H1 (cell line): ENCODE measurements around the gene APOOL. TPM values are rescaled to one million over a fixed set of nuclear protein-coding genes. Genes with fewer than 3 reads are reported as not detected.

Experiments
- CTCF ChIA-PET: fragments of 300-600 bp; sonication (Branson Sonifier 250); formaldehyde crosslinking; loops from one replicate; lab custom pipeline; 2021; ENCODE audit not compliant: partially characterized antibody; lab: Charles Lee
- POLR2A ChIA-PET: fragments of 300-600 bp; sonication (Branson Sonifier 250); formaldehyde crosslinking; loops from one replicate; lab custom pipeline; 2021; ENCODE audit warnings: inconsistent platforms; ENCODE audit not compliant: partially characterized antibody; lab: Charles Lee
- DNase-seq, 2 experiments: peaks; one replicate each; pipeline versions ENCODE4 v3.0.0 to v3.0.0-alpha.2; 2010 to 2022; ENCODE audit warnings: low spot score in 2 of 2, low read depth in 1 of 2, mixed read lengths in 1 of 2
- FAIRE-seq: peaks from 2 replicates; lab custom pipeline; 2011; peaks lifted over from hg19 to GRCh38; lab: Jason Lieb, UNC
- H2AFZ ChIP-seq: 2 replicates; pipeline ENCODE4 v1.8.1; 2012; ENCODE audit warnings: low read length, inconsistent platforms
- H2AK5ac ChIP-seq: 2 replicates; pipeline ENCODE4 v1.6.1; 2013; ENCODE audit warnings: low read depth, low read length
- H2BK120ac ChIP-seq: replicated peaks from 2 replicates; pipeline ENCODE3; 2013; ENCODE audit warnings: low read depth, low read length, inconsistent platforms
- H2BK12ac ChIP-seq: 2 replicates; pipeline ENCODE4 v1.6.1; 2013; ENCODE audit warnings: low read depth, low read length
- H2BK15ac ChIP-seq: 2 replicates; pipeline ENCODE4 v1.6.1; 2013; ENCODE audit warnings: low read length
- H2BK20ac ChIP-seq: 2 replicates; pipeline ENCODE4 v1.6.1; 2013; ENCODE audit warnings: low read length
- H2BK5ac ChIP-seq: 2 replicates; pipeline ENCODE4 v1.6.1; 2013; ENCODE audit warnings: low read depth, low read length
- H3K14ac ChIP-seq: 2 replicates; pipeline ENCODE4 v1.6.1; 2013; ENCODE audit warnings: inconsistent platforms; ENCODE audit not compliant: insufficient read length
- H3K18ac ChIP-seq: 2 replicates; pipeline ENCODE4 v1.6.1; 2013; ENCODE audit warnings: low read length; ENCODE audit errors: extremely low read depth
- H3K23ac ChIP-seq: 2 replicates; pipeline ENCODE4 v1.6.1; 2013; ENCODE audit warnings: inconsistent platforms; ENCODE audit not compliant: insufficient read length
- H3K23me2 ChIP-seq: 2 replicates; pipeline ENCODE4 v1.6.1; 2013; ENCODE audit warnings: low read depth, low read length
- H3K27ac ChIP-seq: 2 replicates; pipeline ENCODE4 v1.6.1; 2011; ENCODE audit warnings: low read depth, low read length, inconsistent platforms
- H3K27me3 ChIP-seq, 4 experiments: replicated peaks in 1 of 4; 1 replicate in 1 of 4; 2 replicates in 3 of 4; pipeline versions ENCODE4 v1.6.1 to v1.8.1; 2011 to 2013; ENCODE audit warnings: low read length in 3 of 4, mild to moderate bottlenecking in 3 of 4, inconsistent platforms in 2 of 4, mixed read lengths in 2 of 4, moderate library complexity in 1 of 4; ENCODE audit not compliant: control insufficient read depth in 3 of 4, insufficient read depth in 3 of 4; ENCODE audit errors: extremely low read depth in 1 of 4
- H3K36me3 ChIP-seq, 4 experiments: 2 replicates each; pipeline versions ENCODE4 v1.6.1 to v1.8.1; 2011 to 2013; ENCODE audit warnings: mild to moderate bottlenecking in 4 of 4, low read length in 3 of 4, moderate library complexity in 2 of 4, control low read depth in 1 of 4, inconsistent platforms in 1 of 4; ENCODE audit not compliant: insufficient read depth in 4 of 4, control insufficient read depth in 2 of 4
- H3K4ac ChIP-seq: replicated peaks from 2 replicates; pipeline ENCODE3; 2013; ENCODE audit warnings: low read length, low read depth, mixed read lengths, inconsistent platforms; ENCODE audit not compliant: insufficient read length
- H3K4me1 ChIP-seq, 4 experiments: replicated peaks in 1 of 4; 1 replicate in 1 of 4; 2 replicates in 3 of 4; pipeline versions ENCODE4 v1.6.1 to v1.8.1; 2011 to 2013; ENCODE audit warnings: low read length in 3 of 4, inconsistent platforms in 2 of 4, mixed read lengths in 1 of 4; ENCODE audit not compliant: insufficient read depth in 4 of 4, control insufficient read depth in 3 of 4
- H3K4me2 ChIP-seq, 2 experiments: 2 replicates each; pipeline versions ENCODE4 v1.6.1 to v1.8.1; 2011 to 2013; ENCODE audit warnings: low read depth in 2 of 2, low read length in 2 of 2, control low read depth in 1 of 2, inconsistent platforms in 1 of 2, mild to moderate bottlenecking in 1 of 2; ENCODE audit not compliant: insufficient read depth in 1 of 2
- H3K4me3 ChIP-seq, 4 experiments: fragments of 200-600, 300-600 bp in 1 of 4; sonication (generic), shearing (Covaris generic), sonication (Bioruptor Twin) in 1 of 4; 2 replicates each; pipeline versions ENCODE4 v1.5.1 to v1.8.1; 2011 to 2016; ENCODE audit warnings: low read length in 4 of 4, low read depth in 3 of 4, control low read depth in 2 of 4, inconsistent platforms in 2 of 4, mild to moderate bottlenecking in 2 of 4, mixed read lengths in 1 of 4, moderate library complexity in 1 of 4; ENCODE audit not compliant: insufficient read depth in 2 of 4; ENCODE audit errors: extremely low read depth in 1 of 4
- H3K56ac ChIP-seq: replicated peaks from 2 replicates; pipeline ENCODE3; 2013; ENCODE audit warnings: low read depth, mild to moderate bottlenecking, mixed read lengths, low read length, inconsistent platforms; ENCODE audit not compliant: insufficient read length
- H3K79me1 ChIP-seq: 2 replicates; pipeline ENCODE4 v1.6.1; 2013; ENCODE audit warnings: low read depth, low read length, control low read depth
- H3K79me2 ChIP-seq, 2 experiments: 2 replicates each; pipeline versions ENCODE4 v1.6.1 to v1.8.1; 2012 to 2013; ENCODE audit warnings: low read length in 2 of 2, mild to moderate bottlenecking in 2 of 2, inconsistent platforms in 1 of 2; ENCODE audit not compliant: insufficient read depth in 2 of 2, control insufficient read depth in 1 of 2
- H3K9ac ChIP-seq, 4 experiments: replicated peaks in 1 of 4; 1 replicate in 1 of 4; 2 replicates in 3 of 4; pipeline versions ENCODE4 v1.6.1 to v1.8.1; 2011 to 2013; ENCODE audit warnings: low read depth in 3 of 4, low read length in 3 of 4, control low read depth in 2 of 4, mild to moderate bottlenecking in 2 of 4, moderate library complexity in 2 of 4, inconsistent platforms in 1 of 4; ENCODE audit errors: extremely low read depth in 1 of 4
- H3K9me3 ChIP-seq, 2 experiments: 2 replicates each; pipeline versions ENCODE4 v1.6.1 to v1.8.1; 2012 to 2013; ENCODE audit warnings: mild to moderate bottlenecking in 2 of 2, moderate library complexity in 2 of 2, control low read depth in 1 of 2, inconsistent platforms in 1 of 2, low read depth in 1 of 2, low read length in 1 of 2, mixed read lengths in 1 of 2; ENCODE audit not compliant: insufficient read depth in 2 of 2
- H4K20me1 ChIP-seq, 2 experiments: replicated peaks in 1 of 2; 2 replicates each; pipeline versions ENCODE3 to v1.8.1; 2011 to 2013; ENCODE audit warnings: inconsistent platforms in 2 of 2, low read length in 2 of 2, mild to moderate bottlenecking in 1 of 2; ENCODE audit not compliant: insufficient read depth in 2 of 2, control insufficient read depth in 1 of 2
- H4K5ac ChIP-seq: 2 replicates; pipeline ENCODE4 v1.6.1; 2013; ENCODE audit warnings: low read length, low read depth, mixed read lengths, inconsistent platforms; ENCODE audit not compliant: insufficient read length
- H4K8ac ChIP-seq: 2 replicates; pipeline ENCODE4 v1.8.0; 2013; ENCODE audit warnings: mild to moderate bottlenecking, moderate library complexity, low read length, inconsistent platforms; ENCODE audit not compliant: insufficient read depth; ENCODE audit errors: extremely low read depth
- H4K91ac ChIP-seq: replicated peaks from 2 replicates; pipeline ENCODE3; 2013; ENCODE audit warnings: low read length, mixed read lengths, inconsistent platforms; ENCODE audit not compliant: insufficient read length
- CBX5 ChIP-seq: fragments of 300-800, 300-1000 bp; sonication (generic); IDR thresholded peaks from 2 replicates; pipeline ENCODE4 v1.7.1; 2016; ENCODE audit warnings: antibody characterized with exemption, low read length, low read depth
- EP300 ChIP-seq, 2 experiments: IDR thresholded peaks; 1 replicate in 1 of 2; 2 replicates in 1 of 2; pipeline ENCODE4 v1.6.1; 2011 to 2012; ENCODE audit warnings: low read depth in 2 of 2, low read length in 2 of 2, mild to moderate bottlenecking in 2 of 2, borderline replicate concordance in 1 of 2, inconsistent platforms in 1 of 2, moderate library complexity in 1 of 2
- KDM5A ChIP-seq: fragments of 200-600 bp; IDR thresholded peaks from 2 replicates; pipeline ENCODE4 v1.7.1; 2012; ENCODE audit warnings: mild to moderate bottlenecking, low read length, inconsistent platforms, mixed read lengths
- POLR2AphosphoS5 ChIP-seq: IDR thresholded peaks from 2 replicates; pipeline ENCODE4 v1.6.1; 2011; ENCODE audit warnings: low read depth, low read length
- RNF2 ChIP-seq: fragments of 200-900, 300-1000 bp; sonication (generic); IDR thresholded peaks from 2 replicates; pipeline ENCODE4 v1.7.1; 2016; ENCODE audit warnings: borderline replicate concordance, low read depth, mild to moderate bottlenecking, antibody characterized with exemption, low read length; ENCODE audit not compliant: poor library complexity, severe bottlenecking; ENCODE audit errors: missing control alignments
- TEAD4 ChIP-seq: IDR thresholded peaks from 2 replicates; pipeline ENCODE4 v1.6.1; 2012; ENCODE audit warnings: low read depth, low read length, inconsistent platforms, mixed read lengths
- polyA plus RNA-seq, 7 experiments: library from polyadenylated mRNA; depleted of rRNA in 3 of 7; stranded (reverse) in 5 of 7; unstranded in 2 of 7; fragments of >200 nt in 5 of 7; fragments of 200-250 nt in 2 of 7; gene quantifications; 1 replicate in 5 of 7; 2 replicates in 1 of 7; 4 replicates in 1 of 7; pipeline versions ENCODE4 v1.2.1 to v1.2.3, GENCODE V29; 2011 to 2013; ENCODE audit warnings: missing spikeins in 2 of 7, mixed read lengths in 2 of 7
- total RNA-seq: library from RNA; stranded (reverse); fragmentation: NEBNext Ultra II Directional; extraction: Animal tissue kit (Norgen Biotek cat#: 25700); gene quantifications from 2 replicates; pipeline ENCODE4 v1.2.1, GENCODE V29; 2021

The APOOL gene
- total and polyA plus RNA-seq, 2 of the 8 experiments (the other 6 are each of a cell fraction or from before 2014, with no cell fraction given), result 2.4 to 8.1 TPM

- no peak for FAIRE-seq
- Histone ChIP-seq H2BK5ac (no peak overlapping the region), H3K9ac (no peak overlapping the region), H2BK15ac (no peak overlapping the region), H3K4me3 (no peak overlapping the region), H4K91ac (no peak overlapping the region), H3K79me1 (no peaks in the 10 kb centered on the region), H2AK5ac (no peak overlapping the region), H2BK120ac (no peak overlapping the region), H3K4me1 (no peaks in the 10 kb centered on the region), H3K79me2 (no peaks in the 10 kb centered on the region), H2BK20ac (no peak overlapping the region), H3K23me2 (no peaks in the 10 kb centered on the region), H3K27ac (no peak overlapping the region), H3K56ac (no peak overlapping the region), H4K20me1 (no peaks in the 10 kb centered on the region), H3K14ac (no peak overlapping the region)
- CTCF ChIA-PET, result no interaction called here
- no peak for TF ChIP-seq POLR2AphosphoS5
- no peak for TF ChIP-seq TEAD4
- no peak for TF ChIP-seq EP300 (IDR thresholded peaks at IDR 0.05; ENCODE audit: borderline replicate concordance in 1 of 2, low read depth in 2 of 2, low read length in 2 of 2)
- TF ChIP-seq CBX5, result no peak
- TF ChIP-seq KDM5A, result no peak
- no peak for TF ChIP-seq RNF2
- TF ChIP-seq, all 59 proteins: peak for 0
- POLR2A ChIA-PET, result no interaction called here
- Histone ChIP-seq H3K4ac (no peak overlapping the region), H2AFZ (no peak overlapping the region), H2BK12ac (no peak overlapping the region), H3K27me3 (no peaks in the 10 kb centered on the region), H4K5ac (no peak overlapping the region), H3K36me3 (peaks cover 0 to 4% (median 0%) of the 10 kb centered on the region in 4 experiments; a peak in 1 of 8 replicates), H3K4me2 (no peak overlapping the region), H4K8ac (no peak overlapping the region), H3K23ac (no peak overlapping the region), H3K18ac (no peak overlapping the region), H3K9me3 (peaks cover 2 to 7% of the 10 kb centered on the region in 2 experiments; a peak in 1 of 4 replicates)
- DNase-seq, result no peak
Observed at GRCh38 chrX:85136409-85136808, 132.7 kb downstream of the APOOL start.
